H9 (cell line): ENCODE measurements around the gene C17orf58. TPM values are rescaled to one million over a fixed set of nuclear protein-coding genes. Genes with fewer than 3 reads are reported as not detected.

Experiments
- DNase-seq: peaks from one replicate; pipeline ENCODE4 v3.0.0-alpha.2; 2017
- H2AFZ ChIP-seq: one replicate; pipeline ENCODE4 v1.6.1; 2013; ENCODE audit warnings: mild to moderate bottlenecking, low read length, control low read depth, moderate library complexity
- H2AK5ac ChIP-seq: 2 replicates; pipeline ENCODE4 v1.6.1; 2013; ENCODE audit warnings: low read length, control low read depth, mixed read lengths; ENCODE audit not compliant: insufficient read length
- H2BK120ac ChIP-seq: one replicate; pipeline ENCODE4 v1.6.1; 2013; ENCODE audit warnings: low read depth, mild to moderate bottlenecking, low read length, control low read depth, inconsistent platforms; ENCODE audit not compliant: poor library complexity, severe bottlenecking
- H2BK12ac ChIP-seq: 2 replicates; pipeline ENCODE4 v1.6.1; 2013; ENCODE audit warnings: low read length, control low read depth, mixed read lengths, low read depth; ENCODE audit not compliant: insufficient read length
- H2BK15ac ChIP-seq: 2 replicates; pipeline ENCODE4 v1.6.1; 2013; ENCODE audit warnings: low read depth, low read length, control low read depth
- H2BK20ac ChIP-seq: one replicate; pipeline ENCODE4 v1.6.1; 2013; ENCODE audit warnings: low read depth, mild to moderate bottlenecking, low read length, control low read depth, inconsistent platforms; ENCODE audit not compliant: poor library complexity, severe bottlenecking
- H2BK5ac ChIP-seq: 2 replicates; pipeline ENCODE4 v1.6.1; 2013; ENCODE audit warnings: low read length, control low read depth, mixed read lengths; ENCODE audit not compliant: insufficient read length
- H3K14ac ChIP-seq: 2 replicates; pipeline ENCODE4 v1.6.1; 2013; ENCODE audit warnings: low read length, control low read depth; ENCODE audit not compliant: insufficient read depth
- H3K18ac ChIP-seq: 2 replicates; pipeline ENCODE4 v1.6.1; 2013; ENCODE audit warnings: low read depth, mild to moderate bottlenecking, mixed read lengths, low read length, control low read depth; ENCODE audit not compliant: insufficient read length
- H3K23ac ChIP-seq: 2 replicates; pipeline ENCODE4 v1.6.1; 2013; ENCODE audit warnings: low read length, control low read depth, mixed read lengths, low read depth; ENCODE audit not compliant: insufficient read length
- H3K23me2 ChIP-seq: 2 replicates; pipeline ENCODE4 v1.6.1; 2013; ENCODE audit warnings: low read depth, mild to moderate bottlenecking, mixed read lengths, low read length, control low read depth; ENCODE audit not compliant: insufficient read length, poor library complexity, severe bottlenecking
- H3K27ac ChIP-seq: 2 replicates; pipeline ENCODE4 v1.5.1; 2013; ENCODE audit warnings: low read length, control low read depth, mixed read lengths, low read depth; ENCODE audit not compliant: insufficient read length
- H3K27me3 ChIP-seq: 2 replicates; pipeline ENCODE4 v1.6.1; 2013; ENCODE audit warnings: low read length, control low read depth, inconsistent platforms; ENCODE audit not compliant: insufficient read depth
- H3K4ac ChIP-seq: 2 replicates; pipeline ENCODE4 v1.6.1; 2013; ENCODE audit warnings: low read depth, mild to moderate bottlenecking, control low read depth, inconsistent platforms, low read length, moderate library complexity
- H3K4me1 ChIP-seq: 2 replicates; pipeline ENCODE4 v1.6.1; 2013; ENCODE audit warnings: low read length, control low read depth, inconsistent platforms; ENCODE audit not compliant: insufficient read depth
- H3K4me2 ChIP-seq: 2 replicates; pipeline ENCODE4 v1.6.1; 2013; ENCODE audit warnings: low read length, control low read depth, mixed read lengths; ENCODE audit not compliant: insufficient read length, insufficient read depth
- H3K56ac ChIP-seq: 2 replicates; pipeline ENCODE4 v1.6.1; 2013; ENCODE audit warnings: low read depth, mild to moderate bottlenecking, mixed read lengths, low read length, control low read depth; ENCODE audit not compliant: insufficient read length
- H3K79me1 ChIP-seq: 2 replicates; pipeline ENCODE4 v1.6.1; 2013; ENCODE audit warnings: low read depth, mild to moderate bottlenecking, moderate library complexity, low read length, control low read depth, inconsistent platforms; ENCODE audit not compliant: insufficient read depth, poor library complexity, severe bottlenecking
- H3K79me2 ChIP-seq: 2 replicates; pipeline ENCODE4 v1.6.1; 2013; ENCODE audit warnings: low read length, control low read depth, inconsistent platforms; ENCODE audit not compliant: insufficient read depth
- H3K9ac ChIP-seq: 2 replicates; pipeline ENCODE4 v1.6.1; 2013; ENCODE audit warnings: low read length, control low read depth, mixed read lengths; ENCODE audit not compliant: insufficient read length; ENCODE audit errors: extremely low read depth
- H3K9me3 ChIP-seq: one replicate; pipeline ENCODE4 v1.6.1; 2013; ENCODE audit warnings: low read depth, low read length, inconsistent platforms; ENCODE audit not compliant: control insufficient read depth
- H3T11ph ChIP-seq: one replicate; pipeline ENCODE4 v1.6.1; 2013; ENCODE audit warnings: mild to moderate bottlenecking, low read length, control low read depth, inconsistent platforms
- H4K20me1 ChIP-seq: one replicate; pipeline ENCODE4 v1.6.1; 2013; ENCODE audit not compliant: control insufficient read depth, insufficient read length, insufficient read depth
- H4K5ac ChIP-seq: 2 replicates; pipeline ENCODE4 v1.6.1; 2013; ENCODE audit warnings: low read depth, mild to moderate bottlenecking, mixed read lengths, low read length, control low read depth; ENCODE audit not compliant: insufficient read length
- H4K8ac ChIP-seq: replicated peaks from 2 replicates; pipeline ENCODE4 v1.6.1; 2013; ENCODE audit warnings: low read length, control low read depth, mixed read lengths, low read depth; ENCODE audit not compliant: insufficient read length
- H4K91ac ChIP-seq: 2 replicates; pipeline ENCODE4 v1.6.1; 2013; ENCODE audit warnings: low read depth, mild to moderate bottlenecking, moderate library complexity, mixed read lengths, low read length, control low read depth; ENCODE audit not compliant: insufficient read length
- H3K27ac Mint-ChIP-seq, 3 experiments: 2 replicates in 2 of 3; 3 replicates in 1 of 3; pipeline ENCODE4 v1.8.0; 2020 to 2021; ENCODE audit warnings: mixed read lengths in 3 of 3, mild to moderate bottlenecking in 1 of 3, moderate library complexity in 1 of 3
- H3K27me3 Mint-ChIP-seq: 2 replicates; pipeline ENCODE4 v1.8.0; 2021; ENCODE audit warnings: low read depth, mild to moderate bottlenecking, moderate library complexity, mixed read lengths
- H3K36me3 Mint-ChIP-seq, 3 experiments: 2 replicates in 2 of 3; 3 replicates in 1 of 3; pipeline ENCODE4 v1.8.0; 2020 to 2021; ENCODE audit warnings: low read depth in 3 of 3, mixed read lengths in 3 of 3; ENCODE audit not compliant: insufficient read depth in 1 of 3
- H3K4me1 Mint-ChIP-seq, 2 experiments: 2 replicates each; pipeline ENCODE4 v1.8.0; 2020; ENCODE audit warnings: mixed read lengths in 2 of 2
- H3K4me3 Mint-ChIP-seq, 2 experiments: 2 replicates in 1 of 2; 3 replicates in 1 of 2; pipeline ENCODE4 v1.8.0; 2020 to 2021; ENCODE audit warnings: mild to moderate bottlenecking in 2 of 2, mixed read lengths in 2 of 2, moderate library complexity in 1 of 2
- H3K9me3 Mint-ChIP-seq, 2 experiments: 2 replicates in 1 of 2; 3 replicates in 1 of 2; pipeline ENCODE4 v1.8.0; 2020; ENCODE audit warnings: mild to moderate bottlenecking in 2 of 2, mixed read lengths in 2 of 2, moderate library complexity in 1 of 2
- total RNA-seq: library from RNA; stranded (reverse); gene quantifications from 2 replicates; pipeline ENCODE4 v1.2.1, GENCODE V29; 2021
- TF ChIP-seq, protein P1 (sequence below): fragments of 200-600 bp; sonication (generic); conservative IDR thresholded peaks from 3 replicates; pipeline ENCODE4 v1.8.0; 2021; ENCODE audit warnings: antibody characterized with exemption, mild to moderate bottlenecking

C17orf58 gene
- total RNA-seq, 1 experiment from 2014 or later = 12.3 TPM

DNA sequence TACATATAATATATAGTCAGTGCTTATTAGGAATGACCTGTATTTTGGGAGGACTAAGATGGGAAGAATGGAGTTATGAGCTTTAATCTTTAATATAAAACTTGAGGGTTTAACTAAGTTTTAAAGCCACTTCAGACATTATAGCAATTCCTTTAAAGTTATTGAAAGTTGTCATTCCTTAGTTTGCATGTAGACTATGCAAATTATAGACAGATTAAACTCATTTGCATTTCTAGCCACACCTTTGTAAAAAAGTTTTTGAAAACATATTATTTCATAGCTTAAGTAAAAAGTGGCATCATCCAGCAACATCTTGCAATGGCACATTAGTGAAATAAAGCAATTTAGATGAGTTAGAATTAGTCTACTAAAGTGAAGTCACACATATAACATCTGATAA lies 49.8 kb downstream of the C17orf58 start:
- no peak overlapping the region for H3K56ac ChIP-seq

More for the DNA sequence above, 49.8 kb downstream of the C17orf58 start:
- H3K27me3 ChIP-seq = no peaks in the 10 kb centered on the region
- H3K14ac ChIP-seq = no peak overlapping the region
- H3T11ph ChIP-seq = no peak overlapping the region
- H2BK15ac ChIP-seq = no peak overlapping the region
- no peak overlapping the region for H3K23ac ChIP-seq
- no peaks in the 10 kb centered on the region for H3K23me2 ChIP-seq
- no peak overlapping the region for H2AK5ac ChIP-seq
- H3K9ac ChIP-seq = no peak overlapping the region
- no peaks in the 10 kb centered on the region for H3K79me1 ChIP-seq
- no peak overlapping the region for H2BK12ac ChIP-seq
- no peak overlapping the region for H3K4me2 ChIP-seq
- DNase-seq = no peak
- H3K4me3 Mint-ChIP-seq = no peak overlapping the region
- H4K20me1 ChIP-seq = no peaks in the 10 kb centered on the region
- no peak overlapping the region for H3K18ac ChIP-seq
- H4K91ac ChIP-seq = no peak overlapping the region
- H3K27ac Mint-ChIP-seq = no peak overlapping the region
- no peak overlapping the region for H2BK120ac ChIP-seq
- H3K9me3 ChIP-seq = no peaks in the 10 kb centered on the region
- H3K79me2 ChIP-seq = no peaks in the 10 kb centered on the region
- no peak overlapping the region for H3K4ac ChIP-seq
- H3K36me3 Mint-ChIP-seq = peaks cover 43 to 95% (median 90%) of the 10 kb centered on the region in 3 experiments; a peak in 6 of 7 replicates
- no peak overlapping the region for H2AFZ ChIP-seq
- H3K4me1 Mint-ChIP-seq = no peaks in the 10 kb centered on the region
- no peak overlapping the region for H3K27ac ChIP-seq
- no peaks in the 10 kb centered on the region for H3K9me3 Mint-ChIP-seq
- H2BK20ac ChIP-seq = no peak overlapping the region
- H2BK5ac ChIP-seq = no peak overlapping the region
- H4K5ac ChIP-seq = no peak overlapping the region
- H3K4me1 ChIP-seq = no peaks in the 10 kb centered on the region
- no peaks in the 10 kb centered on the region for H3K27me3 Mint-ChIP-seq
- no peak overlapping the region for H4K8ac ChIP-seq
- TF ChIP-seq, protein P1, sequence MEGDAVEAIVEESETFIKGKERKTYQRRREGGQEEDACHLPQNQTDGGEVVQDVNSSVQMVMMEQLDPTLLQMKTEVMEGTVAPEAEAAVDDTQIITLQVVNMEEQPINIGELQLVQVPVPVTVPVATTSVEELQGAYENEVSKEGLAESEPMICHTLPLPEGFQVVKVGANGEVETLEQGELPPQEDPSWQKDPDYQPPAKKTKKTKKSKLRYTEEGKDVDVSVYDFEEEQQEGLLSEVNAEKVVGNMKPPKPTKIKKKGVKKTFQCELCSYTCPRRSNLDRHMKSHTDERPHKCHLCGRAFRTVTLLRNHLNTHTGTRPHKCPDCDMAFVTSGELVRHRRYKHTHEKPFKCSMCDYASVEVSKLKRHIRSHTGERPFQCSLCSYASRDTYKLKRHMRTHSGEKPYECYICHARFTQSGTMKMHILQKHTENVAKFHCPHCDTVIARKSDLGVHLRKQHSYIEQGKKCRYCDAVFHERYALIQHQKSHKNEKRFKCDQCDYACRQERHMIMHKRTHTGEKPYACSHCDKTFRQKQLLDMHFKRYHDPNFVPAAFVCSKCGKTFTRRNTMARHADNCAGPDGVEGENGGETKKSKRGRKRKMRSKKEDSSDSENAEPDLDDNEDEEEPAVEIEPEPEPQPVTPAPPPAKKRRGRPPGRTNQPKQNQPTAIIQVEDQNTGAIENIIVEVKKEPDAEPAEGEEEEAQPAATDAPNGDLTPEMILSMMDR = no peak
